Neural cell (in vitro differentiated cells): Measurements from ENCODE around the gene APC. TPM values are rescaled to one million over a fixed set of nuclear protein-coding genes. Genes with fewer than 3 reads are reported as not detected.

Experiments used
- H2AFZ ChIP-seq: fragments of 200-600, 300-800 bp; sonication (generic), shearing (Covaris generic); 2 replicates; pipeline ENCODE4 v1.6.0; 2014; ENCODE audit warnings: low read depth, mild to moderate bottlenecking, antibody characterized with exemption, low read length, moderate library complexity
- H3F3A ChIP-seq: fragments of 200-600 bp; shearing (Covaris generic); 2 replicates; pipeline ENCODE4 v1.6.1; 2016; ENCODE audit warnings: mild to moderate bottlenecking, moderate library complexity, mixed read lengths, antibody characterized with exemption, low read length; ENCODE audit not compliant: insufficient read depth, poor library complexity, severe bottlenecking
- H3K27ac ChIP-seq: fragments of 200-600, 300-800 bp; sonication (generic), shearing (Covaris generic); 2 replicates; pipeline ENCODE4 v1.5.1; 2014; ENCODE audit warnings: mild to moderate bottlenecking, low read length, moderate library complexity
- H3K27me3 ChIP-seq: fragments of 300-800, 200-600 bp; sonication (generic), shearing (Covaris generic); 2 replicates; pipeline ENCODE4 v1.6.0; 2014; ENCODE audit warnings: mild to moderate bottlenecking, low read depth, low read length, moderate library complexity; ENCODE audit not compliant: insufficient read depth
- H3K36me3 ChIP-seq: fragments of 300-800, 200-600 bp; sonication (generic), shearing (Covaris generic); 2 replicates; pipeline ENCODE4 v1.5.1; 2014; ENCODE audit warnings: mild to moderate bottlenecking, antibody characterized with exemption, low read length, moderate library complexity; ENCODE audit not compliant: insufficient read depth
- H3K4me2 ChIP-seq: fragments of 300-800, 200-600 bp; sonication (generic), shearing (Covaris generic); 2 replicates; pipeline ENCODE4 v1.6.0; 2014; ENCODE audit warnings: mild to moderate bottlenecking, low read length
- H3K4me3 ChIP-seq: fragments of 300-800, 200-600 bp; sonication (generic), shearing (Covaris generic); 2 replicates; pipeline ENCODE4 v1.5.1; 2014; ENCODE audit warnings: mild to moderate bottlenecking, low read length, moderate library complexity
- H3K79me2 ChIP-seq: fragments of 200-600 bp; shearing (Covaris generic); replicated peaks from 2 replicates; pipeline ENCODE4 v1.6.0; 2014; ENCODE audit warnings: mild to moderate bottlenecking, low read length, moderate library complexity; ENCODE audit not compliant: insufficient read depth
- H3K9ac ChIP-seq: fragments of 300-800, 200-600 bp; sonication (generic), shearing (Covaris generic); 2 replicates; pipeline ENCODE4 v1.6.1; 2016; ENCODE audit warnings: mild to moderate bottlenecking, low read length, mixed read lengths
- H3K9me2 ChIP-seq: fragments of 200-600 bp; shearing (Covaris generic); 2 replicates; pipeline ENCODE4 v1.6.1; 2016; ENCODE audit warnings: mild to moderate bottlenecking, low read length, mixed read lengths; ENCODE audit not compliant: insufficient read depth
- H3K9me3 ChIP-seq: fragments of 200-600, 300-800 bp; sonication (generic), shearing (Covaris generic); 2 replicates; pipeline ENCODE4 v1.6.1; 2016; ENCODE audit warnings: mild to moderate bottlenecking, mixed run types, low read length, moderate library complexity, mixed read lengths
- H4K20me1 ChIP-seq: fragments of 200-600 bp; shearing (Covaris generic); 2 replicates; pipeline ENCODE4 v1.6.1; 2016; ENCODE audit warnings: mild to moderate bottlenecking, mixed run types; ENCODE audit not compliant: insufficient read depth
- CTCF ChIP-seq: fragments of 450-650 bp; IDR thresholded peaks from 2 replicates; pipeline ENCODE4 v1.5.1; 2014; ENCODE audit warnings: antibody characterized with exemption, mild to moderate bottlenecking, moderate library complexity; ENCODE audit not compliant: poor library complexity, severe bottlenecking
- EP300 ChIP-seq: fragments of 450-650 bp; conservative IDR thresholded peaks from 2 replicates; pipeline ENCODE4 v1.6.1; 2014; ENCODE audit warnings: antibody characterized with exemption, mild to moderate bottlenecking, moderate library complexity; ENCODE audit not compliant: poor library complexity, severe bottlenecking
- EZH2 ChIP-seq: fragments of 200-600, 300-800 bp; shearing (Covaris generic), sonication (generic); IDR thresholded peaks from 2 replicates; pipeline ENCODE4 v1.6.1; 2014; ENCODE audit warnings: antibody characterized with exemption, low read length, borderline replicate concordance, mild to moderate bottlenecking; ENCODE audit not compliant: insufficient read depth, poor library complexity, severe bottlenecking
- MXI1 ChIP-seq: fragments of 450-650 bp; conservative IDR thresholded peaks from 2 replicates; pipeline ENCODE4 v1.6.1; 2014; ENCODE audit warnings: antibody characterized with exemption, mild to moderate bottlenecking; ENCODE audit not compliant: poor library complexity, severe bottlenecking
- POLR2AphosphoS5 ChIP-seq: IDR thresholded peaks from 2 replicates; pipeline ENCODE4 v1.6.1; 2012
- SMC3 ChIP-seq: fragments of 450-650 bp; conservative IDR thresholded peaks from 2 replicates; pipeline ENCODE4 v1.6.1; 2014; ENCODE audit warnings: antibody characterized with exemption, mild to moderate bottlenecking, moderate library complexity; ENCODE audit not compliant: poor library complexity
- TAF1 ChIP-seq: IDR thresholded peaks from 2 replicates; pipeline ENCODE4 v1.6.1; 2012; ENCODE audit warnings: low read depth
- polyA plus RNA-seq: library from polyadenylated mRNA; depleted of rRNA; stranded (reverse); fragments of >200 nt; gene quantifications from 2 replicates; pipeline ENCODE4 v1.2.3, GENCODE V29; 2014

The APC gene
- polyA plus RNA-seq, 1 donor from 2014 or later: 40.6 TPM

- H3K27me3 ChIP-seq: no peaks in the 10 kb centered on the region
- H3K27ac ChIP-seq: no peak overlapping the region
- TF ChIP-seq CTCF: no peak
- H3K4me3 ChIP-seq: no peak overlapping the region
- H3K79me2 ChIP-seq: peaks cover 50% of the 10 kb centered on the region
- no peaks in the 10 kb centered on the region for H3F3A ChIP-seq
- H3K4me2 ChIP-seq: no peak overlapping the region
- no peaks in the 10 kb centered on the region for H3K9me3 ChIP-seq
- H2AFZ ChIP-seq: no peak overlapping the region
- peaks cover 15% of the 10 kb centered on the region for H3K36me3 ChIP-seq
- peaks cover 4% of the 10 kb centered on the region for H4K20me1 ChIP-seq
- H3K9ac ChIP-seq: no peak overlapping the region
- H3K9me2 ChIP-seq: no peaks in the 10 kb centered on the region
These were observed 21.0 kb downstream of the APC start for GRCh38 chr5:112758676-112759075.

GRCh38 chr5:112762113-112762810 is 24.6 kb downstream of the APC start:
- Histone ChIP-seq H3K9me3 (no peaks in the 10 kb centered on the region), H3K9ac (no peak overlapping the region), H3K4me2 (no peak overlapping the region), H3K4me3 (no peak overlapping the region), H3K36me3 (peaks cover 3% of the 10 kb centered on the region), H3K79me2 (peaks cover 16% of the 10 kb centered on the region), H4K20me1 (no peaks in the 10 kb centered on the region), H3K27ac (no peak overlapping the region), H3F3A (no peaks in the 10 kb centered on the region), H3K27me3 (no peaks in the 10 kb centered on the region), H2AFZ (no peak overlapping the region), H3K9me2 (no peaks in the 10 kb centered on the region)
- no peak for TF ChIP-seq EP300
- TF ChIP-seq MXI1: no peak
- no peak for TF ChIP-seq CTCF
- TF ChIP-seq POLR2AphosphoS5: no peak

GRCh38 chr5:112763165-112763564 is 25.5 kb downstream of the APC start:
- no peak overlapping the region for H3K4me2 ChIP-seq
- no peaks in the 10 kb centered on the region for H4K20me1 ChIP-seq
- H3K9ac ChIP-seq: no peak overlapping the region
- H3K9me2 ChIP-seq: no peaks in the 10 kb centered on the region
- H2AFZ ChIP-seq: no peak overlapping the region
- H3K36me3 ChIP-seq: peaks cover 3% of the 10 kb centered on the region
- H3K27ac ChIP-seq: no peak overlapping the region
- no peak overlapping the region for H3K4me3 ChIP-seq
- H3K27me3 ChIP-seq: no peaks in the 10 kb centered on the region
- TF ChIP-seq POLR2AphosphoS5: no peak
- no peaks in the 10 kb centered on the region for H3F3A ChIP-seq
- peaks cover 12% of the 10 kb centered on the region for H3K79me2 ChIP-seq
- no peaks in the 10 kb centered on the region for H3K9me3 ChIP-seq

GRCh38 chr5:112772124-112772523 is 34.4 kb downstream of the APC start:
- H4K20me1 ChIP-seq: no peaks in the 10 kb centered on the region
- no peaks in the 10 kb centered on the region for H3F3A ChIP-seq
- no peaks in the 10 kb centered on the region for H3K9me3 ChIP-seq
- no peak overlapping the region for H3K4me2 ChIP-seq
- H3K27me3 ChIP-seq: no peaks in the 10 kb centered on the region
- H3K36me3 ChIP-seq: peaks cover 17% of the 10 kb centered on the region
- H3K79me2 ChIP-seq: peaks cover 4% of the 10 kb centered on the region
- H2AFZ ChIP-seq: no peak overlapping the region
- no peak overlapping the region for H3K27ac ChIP-seq
- H3K9me2 ChIP-seq: no peaks in the 10 kb centered on the region
- H3K4me3 ChIP-seq: no peak overlapping the region
- no peak overlapping the region for H3K9ac ChIP-seq
- TF ChIP-seq SMC3 (no peak), EZH2 (no peak), POLR2AphosphoS5 (no peak), EP300 (no peak), CTCF (no peak), TAF1 (no peak)
